Astrocyte of the spinal cord (primary cell): ENCODE measurements around the gene THSD7B.

ENCODE experiments used
- DNase-seq: peaks from one replicate; pipeline ENCODE4 v3.0.0; 2011; ENCODE audit warnings: low read depth, low spot score
- H3K4me3 ChIP-seq: 2 replicates; pipeline ENCODE4 v1.5.1; 2011; ENCODE audit warnings: low read depth, mild to moderate bottlenecking, low read length, moderate library complexity
- in situ Hi-C: cut with HindIII; loops from 2 replicates; pipeline ENCODE4 v1.10.0; 2017; ENCODE audit warnings: low sequenced_read_pairs
- TF ChIP-seq, protein P1 (sequence below): IDR thresholded peaks from 2 replicates; pipeline ENCODE4 v1.5.1; 2012; ENCODE audit warnings: low read depth, mild to moderate bottlenecking, low read length, inconsistent platforms

THSD7B gene

DNA sequence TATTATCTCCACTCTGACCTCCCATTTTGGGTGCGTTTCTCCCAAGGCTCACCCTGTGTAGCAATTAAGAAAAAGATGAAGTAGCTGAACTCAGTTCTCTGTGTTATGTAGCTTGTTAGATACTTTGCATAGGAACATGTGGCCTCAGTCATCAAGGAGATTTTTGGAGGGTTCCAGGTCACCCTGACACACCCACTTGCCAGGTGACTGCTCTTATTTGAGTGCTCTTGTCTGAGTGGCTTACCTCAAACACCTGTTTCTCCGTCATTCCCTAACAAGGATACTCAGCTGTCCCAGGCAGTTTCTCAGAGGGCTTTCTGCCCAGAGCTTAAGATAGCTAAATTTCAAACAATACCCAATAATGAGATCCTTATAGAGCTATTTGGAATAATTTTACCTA is 621.7 kb downstream of the THSD7B start:
- DNase-seq: no peak
- in situ Hi-C loops: no loop called here
- TF ChIP-seq, protein P1, sequence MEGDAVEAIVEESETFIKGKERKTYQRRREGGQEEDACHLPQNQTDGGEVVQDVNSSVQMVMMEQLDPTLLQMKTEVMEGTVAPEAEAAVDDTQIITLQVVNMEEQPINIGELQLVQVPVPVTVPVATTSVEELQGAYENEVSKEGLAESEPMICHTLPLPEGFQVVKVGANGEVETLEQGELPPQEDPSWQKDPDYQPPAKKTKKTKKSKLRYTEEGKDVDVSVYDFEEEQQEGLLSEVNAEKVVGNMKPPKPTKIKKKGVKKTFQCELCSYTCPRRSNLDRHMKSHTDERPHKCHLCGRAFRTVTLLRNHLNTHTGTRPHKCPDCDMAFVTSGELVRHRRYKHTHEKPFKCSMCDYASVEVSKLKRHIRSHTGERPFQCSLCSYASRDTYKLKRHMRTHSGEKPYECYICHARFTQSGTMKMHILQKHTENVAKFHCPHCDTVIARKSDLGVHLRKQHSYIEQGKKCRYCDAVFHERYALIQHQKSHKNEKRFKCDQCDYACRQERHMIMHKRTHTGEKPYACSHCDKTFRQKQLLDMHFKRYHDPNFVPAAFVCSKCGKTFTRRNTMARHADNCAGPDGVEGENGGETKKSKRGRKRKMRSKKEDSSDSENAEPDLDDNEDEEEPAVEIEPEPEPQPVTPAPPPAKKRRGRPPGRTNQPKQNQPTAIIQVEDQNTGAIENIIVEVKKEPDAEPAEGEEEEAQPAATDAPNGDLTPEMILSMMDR: no peak

DNA sequence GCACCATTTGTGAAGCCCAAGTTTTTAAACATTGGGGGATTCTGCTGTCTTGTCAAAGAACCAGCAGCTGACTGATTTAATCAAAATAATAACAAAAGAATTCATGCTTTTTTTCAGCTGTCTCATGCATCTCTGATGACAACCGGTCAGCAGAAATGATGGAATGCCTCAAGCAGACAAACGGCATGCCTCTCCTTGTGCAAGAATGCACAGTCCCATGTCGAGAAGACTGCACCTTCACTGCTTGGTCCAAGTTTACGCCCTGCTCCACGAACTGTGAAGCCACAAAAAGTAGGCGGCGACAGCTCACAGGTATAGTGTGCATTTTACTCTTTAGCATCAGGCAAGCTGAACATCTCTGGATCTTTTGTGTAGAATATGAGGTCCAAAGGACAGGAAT is 640.2 kb downstream of the THSD7B start:
- in situ Hi-C loops: no loop called here
- no peak overlapping the region for H3K4me3 ChIP-seq
- TF ChIP-seq, protein P1: no peak
- DNase-seq: no peak

More for the DNA sequence above, 621.7 kb downstream of the THSD7B start:
- no peak overlapping the region for H3K4me3 ChIP-seq

DNA sequence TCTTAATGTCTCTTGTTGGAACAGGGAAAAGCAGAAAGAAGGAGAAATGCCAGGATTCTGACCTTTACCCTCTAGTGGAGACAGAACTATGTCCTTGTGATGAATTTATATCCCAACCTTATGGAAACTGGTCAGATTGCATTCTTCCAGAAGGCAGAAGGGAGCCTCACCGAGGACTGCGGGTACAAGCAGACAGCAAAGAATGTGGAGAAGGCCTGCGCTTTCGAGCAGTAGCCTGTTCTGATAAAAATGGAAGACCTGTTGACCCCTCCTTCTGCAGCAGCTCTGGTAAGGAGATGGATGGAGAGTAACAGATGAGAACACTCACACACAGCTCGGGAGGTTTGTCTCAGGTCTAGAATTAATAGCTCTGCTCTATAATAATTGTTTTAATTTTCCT is 646.2 kb downstream of the THSD7B start:
- in situ Hi-C loops: no loop called here
- TF ChIP-seq, protein P1: no peak
- no peak overlapping the region for H3K4me3 ChIP-seq
- no peak for DNase-seq

DNA sequence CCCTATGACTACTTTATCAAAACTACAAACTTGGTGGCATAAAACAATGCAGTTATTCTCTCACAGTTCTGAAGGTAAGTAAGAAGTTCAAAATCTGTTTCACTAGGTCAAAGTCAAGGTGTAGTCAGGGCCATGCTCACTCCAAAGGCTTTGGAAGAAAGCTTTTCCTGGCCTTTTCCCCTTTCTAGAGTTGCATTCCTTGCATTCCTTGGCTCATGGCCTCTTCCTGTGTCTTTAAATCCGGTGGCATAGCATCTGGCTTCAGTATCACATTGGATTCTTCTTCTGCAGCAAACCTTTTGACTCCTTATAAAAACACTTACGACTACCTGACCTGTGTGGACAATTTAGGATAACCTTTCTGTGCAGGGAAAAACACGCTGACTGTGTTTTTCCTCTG is 655.4 kb downstream of the THSD7B start:
- TF ChIP-seq, protein P1: no peak
- in situ Hi-C loops: no loop called here
- DNase-seq: no peak
- no peak overlapping the region for H3K4me3 ChIP-seq

DNA sequence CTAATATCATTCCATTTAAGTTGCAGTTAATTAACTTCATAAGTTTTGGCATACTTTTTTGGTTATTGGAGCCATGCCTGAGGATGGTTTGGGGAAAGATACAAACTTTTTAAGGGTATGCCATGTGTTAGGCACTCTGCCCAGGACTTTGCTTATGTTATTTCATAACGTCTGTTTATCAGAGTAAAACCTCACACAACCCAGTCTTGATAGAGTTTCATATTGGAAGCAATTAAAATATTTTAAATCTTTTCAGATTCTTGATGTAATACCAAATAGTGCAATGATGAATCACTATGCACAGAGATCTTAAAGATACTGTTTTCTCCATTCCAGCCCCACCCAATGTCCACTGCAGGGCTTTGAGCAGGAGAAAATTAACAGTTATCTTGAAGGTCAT is 669.8 kb downstream of the THSD7B start:
- in situ Hi-C loops: no loop called here
- TF ChIP-seq, protein P1: no peak
- no peak overlapping the region for H3K4me3 ChIP-seq
- DNase-seq: no peak

DNA sequence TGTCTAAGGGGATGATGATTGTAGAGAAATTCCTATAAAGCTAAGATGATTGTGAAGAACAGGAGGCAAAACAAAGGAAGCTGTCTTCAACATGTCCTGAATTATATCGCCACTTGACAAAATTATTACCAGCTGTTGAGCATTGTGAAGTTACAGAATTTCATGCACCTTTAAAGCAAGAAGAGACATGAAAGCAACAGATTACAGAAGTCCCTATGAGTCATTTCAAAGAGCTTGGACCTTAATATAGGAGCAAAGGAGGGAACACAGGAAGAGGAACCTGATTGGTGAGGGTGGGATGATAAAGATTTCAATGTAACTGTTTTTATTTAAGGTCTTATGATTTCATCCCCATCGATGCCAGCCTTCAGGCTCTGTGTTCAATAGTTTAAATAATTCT is 672.0 kb downstream of the THSD7B start:
- TF ChIP-seq, protein P1: no peak
- no peak for DNase-seq
- no peak overlapping the region for H3K4me3 ChIP-seq
- in situ Hi-C loops: no loop called here

DNA sequence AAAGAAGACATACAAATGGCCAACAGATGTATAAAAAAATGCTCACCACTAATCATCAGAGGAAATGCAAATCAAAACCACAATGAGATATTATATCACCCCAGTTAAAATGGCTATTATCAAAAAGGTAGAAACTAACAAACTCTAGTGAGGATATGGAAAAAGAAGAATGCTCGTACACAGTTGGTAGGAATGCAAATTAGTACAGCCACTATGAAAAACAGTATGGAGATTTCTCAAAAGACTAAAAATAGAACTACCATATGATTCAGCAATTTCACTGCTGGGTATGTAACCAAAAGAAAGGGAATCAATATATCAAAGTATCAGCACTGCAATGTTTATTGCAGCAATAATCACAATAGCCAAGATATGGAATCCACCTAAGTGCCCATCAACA is 679.6 kb downstream of the THSD7B start:
- TF ChIP-seq, protein P1: no peak
- no peak overlapping the region for H3K4me3 ChIP-seq
- no peak for DNase-seq
- in situ Hi-C loops: no loop called here
